ENCODE measurements around the gene CHST15. TPM values are rescaled to one million over a fixed set of nuclear protein-coding genes. Genes with fewer than 3 reads are reported as not detected.

Gene CHST15
- total and polyA plus RNA-seq, 2 of the 13 experiments (the other 11 are each of a cell fraction or from before 2014, with no cell fraction given) = 1.4 to 94.7 TPM

GRCh38 chr10:124091646-124092249 is 1.6 kb downstream of the CHST15 start (continued):
- no peak for TF ChIP-seq ZBTB4 (CRISPR knock-in tag; IDR thresholded peaks at IDR 0.05; ENCODE audit: borderline replicate concordance)
- TF ChIP-seq HES4 (CRISPR knock-in tag; IDR thresholded peaks at IDR 0.05; ENCODE audit: borderline replicate concordance) = 0 out of 2 replicates have a peak, but pooled peaks have one; percentile 57
- TF ChIP-seq SMAD9 (CRISPR knock-in tag; IDR thresholded peaks at IDR 0.05) = no peak
- no peak for TF ChIP-seq ZFP36 (IDR thresholded peaks at IDR 0.05; ENCODE audit: borderline replicate concordance, low read depth, low read length, partially characterized antibody)
- no peak for TF ChIP-seq TOPORS (CRISPR knock-in tag; IDR thresholded peaks at IDR 0.05)
- no peak for TF ChIP-seq IRX3 (CRISPR knock-in tag; IDR thresholded peaks at IDR 0.05; ENCODE audit: borderline replicate concordance, low read depth)
- TF ChIP-seq ZSCAN30 (CRISPR knock-in tag; IDR thresholded peaks at IDR 0.05) = no peak
- TF ChIP-seq RBFOX2 (IDR thresholded peaks at IDR 0.05; ENCODE audit: low read depth, low read length) = peak; percentile 75
- no peak for TF ChIP-seq GZF1 (CRISPR knock-in tag; IDR thresholded peaks at IDR 0.05)
- TF ChIP-seq SMYD3 (CRISPR knock-in tag; IDR thresholded peaks at IDR 0.05) = no peak
- TF ChIP-seq HOXA5 (CRISPR knock-in tag; IDR thresholded peaks at IDR 0.05) = no peak
- TF ChIP-seq ZNF747 (CRISPR knock-in tag; IDR thresholded peaks at IDR 0.05; ENCODE audit: borderline replicate concordance) = no peak
- TF ChIP-seq BHLHE40 (IDR thresholded peaks at IDR 0.05; ENCODE audit: low read length) = no peak
- no peak for TF ChIP-seq MBD4 (IDR thresholded peaks at IDR 0.05; ENCODE audit: borderline replicate concordance, low read length)
- no peak for TF ChIP-seq ZNF460 (CRISPR knock-in tag; IDR thresholded peaks at IDR 0.05; ENCODE audit: borderline replicate concordance)
- no peak for TF ChIP-seq ZSCAN31 (CRISPR knock-in tag; IDR thresholded peaks at IDR 0.05; ENCODE audit: low read depth)
- no peak for TF ChIP-seq ZNF678 (CRISPR knock-in tag; IDR thresholded peaks at IDR 0.05)
- no peak for TF ChIP-seq PPARG (CRISPR knock-in tag; conservative IDR thresholded peaks at IDR 0.05)
- TF ChIP-seq HNRNPL (IDR thresholded peaks at IDR 0.05; ENCODE audit: low read depth, low read length) = peak; percentile 9; the same call in 1 of the 2 replicates
- TF ChIP-seq DZIP1 (CRISPR knock-in tag; IDR thresholded peaks at IDR 0.05) = no peak

Measured in HepG2 (cell line).